Kasumi-1 (cell line): ENCODE results near the gene CDKAL1.

Experiments used
- DNase-seq, 2 experiments: peaks; one replicate each; lab custom pipeline; 2025; lab: John Stamatoyannopoulos, UW

Gene CDKAL1

GRCh38 chr6:21142741-21143140, 608.5 kb downstream of the CDKAL1 start:
- DNase-seq = no peak

- DNase-seq = no peak
These were observed 609.4 kb downstream of the CDKAL1 start for GRCh38 chr6:21143645-21144044.

GRCh38 chr6:21144928-21145327, 610.7 kb downstream of the CDKAL1 start:
- DNase-seq = no peak

- no peak for DNase-seq
These were observed 613.7 kb downstream of the CDKAL1 start for GRCh38 chr6:21147995-21148394.

- no peak for DNase-seq
These were observed 615.2 kb downstream of the CDKAL1 start for GRCh38 chr6:21149470-21149869.

DNA sequence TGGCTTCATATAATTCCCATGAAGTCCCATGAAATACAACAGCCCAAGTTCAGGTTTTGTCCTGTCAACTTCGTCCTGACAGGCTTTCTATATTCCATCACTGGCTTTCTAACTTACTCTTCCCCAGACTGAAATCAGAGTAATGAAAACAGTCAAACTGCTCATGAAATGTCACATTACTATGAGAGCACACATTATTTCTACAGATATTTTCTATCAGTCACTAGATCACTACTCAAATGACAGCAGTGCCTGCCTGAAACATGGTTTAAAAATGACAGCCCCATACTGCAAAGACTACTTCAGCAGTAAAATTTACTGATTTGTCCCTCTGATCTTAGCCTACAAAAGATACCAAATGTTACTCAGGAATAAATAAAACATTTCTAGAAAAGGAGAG, 616.4 kb downstream of the CDKAL1 start:
- DNase-seq = no peak

GRCh38 chr6:21151119-21151518, 616.9 kb downstream of the CDKAL1 start:
- no peak for DNase-seq

DNA sequence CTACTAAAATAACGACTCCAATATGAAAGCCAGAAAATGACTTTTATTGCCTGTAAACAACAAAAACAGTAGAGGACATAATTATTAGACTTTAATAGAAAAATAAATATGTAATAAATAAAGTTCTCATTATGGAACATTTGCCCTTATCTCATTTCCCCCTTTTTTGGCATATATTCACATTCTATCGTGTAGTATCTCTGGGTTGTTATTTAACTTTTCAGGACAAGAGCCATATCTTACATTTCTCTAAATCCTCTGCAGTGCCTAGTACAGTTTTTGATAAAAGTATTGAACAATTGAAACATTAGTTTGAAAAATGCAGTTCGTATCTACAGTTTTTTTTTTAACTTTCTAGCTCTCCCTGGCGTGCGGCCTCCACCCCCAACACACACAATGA, 617.3 kb downstream of the CDKAL1 start:
- DNase-seq = no peak

GRCh38 chr6:21157186-21157929, 623.1 kb downstream of the CDKAL1 start:
- DNase-seq = no peak

- DNase-seq = no peak
These were observed 623.9 kb downstream of the CDKAL1 start for GRCh38 chr6:21158149-21158548.

DNA sequence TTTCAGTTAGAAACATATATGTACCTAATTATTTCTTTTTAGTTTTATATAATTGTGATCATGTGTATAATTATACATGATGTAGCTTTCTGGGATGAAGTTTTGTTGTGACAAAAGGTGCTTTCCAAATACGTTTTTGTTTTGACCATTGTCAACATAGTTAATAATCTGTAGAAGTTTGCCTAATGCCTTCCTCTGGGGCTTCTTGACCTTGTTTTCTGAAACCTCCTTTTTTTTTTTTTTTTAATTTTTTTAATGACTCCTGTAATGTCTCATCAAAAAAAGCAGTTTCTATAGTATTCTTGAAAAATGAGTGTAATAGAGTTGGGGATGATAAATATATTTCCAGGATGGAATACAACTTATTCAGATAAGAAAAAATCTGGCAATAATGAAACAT, 624.6 kb downstream of the CDKAL1 start:
- no peak for DNase-seq

GRCh38 chr6:21159465-21159864, 625.2 kb downstream of the CDKAL1 start:
- no peak for DNase-seq

DNA sequence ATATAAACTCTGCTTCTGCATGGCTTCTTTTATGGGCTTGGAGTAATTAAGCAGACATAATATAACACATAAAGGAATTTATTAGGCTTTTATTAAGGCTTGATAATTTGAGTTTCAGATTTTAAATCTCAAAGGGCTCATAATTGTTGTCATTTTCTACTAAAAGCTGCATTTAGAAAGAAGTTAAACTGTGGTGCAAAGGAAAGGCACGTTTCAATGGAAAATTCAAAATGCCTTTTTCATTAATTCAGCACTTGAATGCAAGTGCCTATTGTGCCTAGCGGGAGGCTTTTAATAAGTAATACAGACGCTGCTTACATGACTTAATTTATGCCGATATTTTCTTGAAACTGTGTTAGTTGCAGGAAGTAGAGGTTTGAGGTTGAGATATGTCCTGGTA, 627.5 kb downstream of the CDKAL1 start:
- no peak for DNase-seq

- DNase-seq = no peak
These were observed 629.0 kb downstream of the CDKAL1 start for GRCh38 chr6:21163110-21163837.

DNA sequence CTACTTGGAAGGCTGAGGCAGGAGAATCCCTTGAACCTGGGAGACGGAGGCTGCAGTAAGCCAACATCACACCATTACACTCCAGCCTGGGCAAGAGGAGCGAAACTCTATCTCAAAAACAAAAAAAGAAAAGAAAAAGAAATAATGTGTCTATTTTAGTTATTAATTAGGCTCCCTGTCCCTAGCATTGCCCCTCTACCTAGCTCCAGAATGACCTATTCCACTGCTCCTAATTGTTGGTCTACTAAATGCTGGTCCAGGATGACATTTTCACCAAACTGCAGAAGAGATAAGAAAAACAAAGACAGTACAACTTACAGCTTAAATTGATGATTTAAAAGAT, 629.6 kb downstream of the CDKAL1 start:
- no peak for DNase-seq

DNA sequence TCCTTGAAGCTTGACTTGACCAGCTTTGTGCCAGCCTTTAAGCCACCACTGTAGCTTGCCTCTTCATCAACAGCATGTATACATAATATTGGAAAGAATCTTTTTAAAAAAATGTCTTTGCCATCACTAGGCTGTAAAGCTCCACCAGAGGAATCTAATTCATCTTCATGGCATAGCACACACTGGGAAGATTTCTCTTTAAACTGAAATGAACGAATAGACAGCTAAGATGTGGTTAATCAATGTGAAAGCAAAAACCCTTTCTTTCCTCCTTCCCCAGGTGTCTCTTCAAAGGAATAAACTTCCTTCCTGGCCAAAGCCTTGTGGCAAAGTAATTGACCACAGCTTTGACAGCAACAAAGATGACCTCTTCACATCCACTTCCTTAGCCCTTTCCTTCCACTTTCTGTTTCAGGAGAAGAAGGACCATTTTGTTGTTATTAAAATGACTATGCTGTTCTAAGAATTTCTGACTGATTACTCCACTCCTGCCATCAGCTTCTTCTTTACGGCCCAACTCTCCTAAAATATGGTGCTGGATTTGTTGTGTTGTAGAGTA, 630.6 kb downstream of the CDKAL1 start:
- no peak for DNase-seq

DNA sequence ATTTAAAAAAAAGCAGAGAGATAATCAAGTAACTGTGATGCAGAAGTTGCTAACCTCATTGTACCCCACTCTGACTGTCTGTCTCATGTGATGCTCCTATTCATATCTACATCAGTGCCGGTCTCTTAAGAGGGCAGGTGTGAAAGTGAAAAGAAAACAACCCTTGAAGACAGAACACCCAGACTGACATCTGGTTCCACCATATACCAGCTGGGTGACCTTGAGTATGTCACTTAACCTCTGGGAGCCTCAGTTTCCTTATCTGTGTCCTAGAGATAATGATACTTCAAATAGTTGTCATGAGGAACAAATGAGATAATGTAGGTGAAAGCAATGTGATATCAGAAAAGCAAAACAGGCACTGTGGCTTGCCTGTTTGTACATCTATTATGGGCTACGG, 632.5 kb downstream of the CDKAL1 start:
- no peak for DNase-seq

DNA sequence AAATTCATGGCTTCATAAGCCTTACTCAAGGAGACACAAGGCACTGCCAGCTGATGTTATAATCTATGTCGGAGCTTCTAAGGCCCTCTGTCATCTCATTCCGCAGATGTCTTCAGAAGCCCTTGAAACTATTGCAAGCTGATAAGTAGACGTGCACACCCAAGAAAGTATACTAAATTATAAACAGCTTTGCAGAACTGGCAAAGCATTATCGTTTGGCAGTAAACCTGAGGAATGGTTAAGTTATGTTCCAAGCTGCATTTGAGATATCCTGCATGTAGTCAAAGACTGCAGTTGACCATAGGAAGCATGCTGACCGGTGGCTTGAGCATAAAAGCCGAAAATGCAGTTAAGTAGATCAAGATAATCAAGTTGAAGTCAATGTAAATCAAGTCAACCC, 633.5 kb downstream of the CDKAL1 start:
- no peak for DNase-seq

GRCh38 chr6:21171801-21172200, 637.5 kb downstream of the CDKAL1 start:
- no peak for DNase-seq

DNA sequence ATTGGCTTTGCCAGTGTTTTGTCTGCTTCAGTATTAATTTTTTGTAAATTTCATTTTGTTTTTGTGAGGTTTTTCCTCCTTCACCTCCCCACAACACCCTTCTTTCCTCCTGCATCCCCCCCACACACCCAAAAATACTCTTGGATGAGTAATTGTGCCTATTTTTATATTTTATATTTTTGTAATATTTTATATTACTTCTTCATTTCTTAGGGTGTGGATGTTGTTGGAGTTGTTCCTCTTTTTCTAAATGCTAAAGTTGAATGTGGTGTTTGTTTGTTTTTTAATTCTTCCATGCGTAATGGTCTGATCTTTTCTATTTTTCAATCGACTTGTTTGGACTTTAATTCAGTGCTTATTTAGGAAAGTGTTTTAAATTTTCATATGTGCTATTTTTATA, 638.8 kb downstream of the CDKAL1 start:
- peak in 1 of 2 experiments; percentile 3 for DNase-seq

DNA sequence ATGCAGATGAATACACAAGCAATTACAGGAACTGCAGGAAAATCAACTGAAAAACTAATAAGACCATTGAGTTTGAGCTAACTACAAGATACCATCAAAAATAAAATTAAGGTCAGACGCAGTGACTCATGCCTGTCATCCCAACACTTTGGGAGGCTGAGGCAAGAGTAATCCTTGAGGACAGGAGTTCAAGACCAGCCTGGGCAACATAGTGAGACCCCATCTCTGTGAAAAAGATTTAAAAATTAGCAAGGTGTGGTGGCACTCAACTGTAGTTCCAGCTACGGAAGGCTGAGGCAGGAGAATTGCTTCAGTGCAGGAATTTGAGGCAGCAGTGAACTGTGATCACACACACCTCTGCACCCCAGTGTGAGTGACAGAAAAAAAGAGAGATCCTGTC, 639.4 kb downstream of the CDKAL1 start:
- no peak for DNase-seq

DNA sequence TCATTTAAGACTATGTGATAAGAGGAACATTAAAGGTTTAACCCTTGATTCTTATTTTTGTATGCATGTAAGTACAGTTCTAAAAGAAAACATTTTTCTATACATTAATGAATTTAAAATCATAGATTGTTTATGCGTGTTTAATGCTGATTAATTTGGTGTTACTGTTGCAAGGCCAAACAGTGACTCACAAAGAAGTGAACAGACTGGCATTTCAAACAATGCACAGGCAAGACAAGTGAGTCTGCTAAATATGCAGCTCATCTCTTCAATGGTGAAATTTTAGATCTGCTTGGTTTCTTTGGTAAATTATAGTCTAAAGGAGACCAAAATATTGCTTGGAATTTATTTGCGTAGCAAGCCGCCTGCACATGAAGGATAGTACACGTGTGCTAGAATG, 641.9 kb downstream of the CDKAL1 start:
- no peak for DNase-seq

GRCh38 chr6:21180155-21180554, 645.9 kb downstream of the CDKAL1 start:
- no peak for DNase-seq
